Stimulated activated CD8-positive, alpha-beta memory T cell treated with anti-CD3 and anti-CD28 coated beads, Interleukin-7, amount 100 ng/mL, for 48 hours (primary cell): Measurements from ENCODE around the gene ROR1.
"Not testable (repeated sequence)": the region's sequence is repeated elsewhere in the genome, so short reads cannot be mapped to it uniquely, and the experiment has no call there.

Experiments
- DNase-seq, 2 donors: peaks; one replicate each; pipeline ENCODE4 v3.0.0-alpha.2; 2020; ENCODE audit warnings: low read depth in 1 of 2; ENCODE audit errors: extremely low read depth in 1 of 2

Gene ROR1

DNA sequence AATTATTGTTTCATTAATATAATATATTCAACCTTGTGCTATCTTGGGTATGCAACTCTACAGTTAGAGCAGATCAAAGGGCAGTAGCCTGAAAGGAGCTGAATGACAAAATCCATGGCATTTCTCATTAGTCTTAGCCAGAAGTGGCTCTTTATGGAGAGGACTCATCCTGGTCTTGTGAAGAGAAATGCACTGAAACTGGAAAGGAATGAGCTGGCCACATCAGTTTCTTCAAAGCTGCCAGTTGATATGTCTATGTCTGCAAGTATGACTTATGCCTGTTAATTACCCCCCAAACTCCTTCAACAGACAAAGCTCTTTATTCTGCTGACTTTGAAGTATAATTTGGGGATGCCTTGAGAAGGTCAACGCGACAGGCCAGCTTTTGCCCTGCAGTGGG lies 310.6 kb downstream of the ROR1 start:
- no peak for DNase-seq

DNA sequence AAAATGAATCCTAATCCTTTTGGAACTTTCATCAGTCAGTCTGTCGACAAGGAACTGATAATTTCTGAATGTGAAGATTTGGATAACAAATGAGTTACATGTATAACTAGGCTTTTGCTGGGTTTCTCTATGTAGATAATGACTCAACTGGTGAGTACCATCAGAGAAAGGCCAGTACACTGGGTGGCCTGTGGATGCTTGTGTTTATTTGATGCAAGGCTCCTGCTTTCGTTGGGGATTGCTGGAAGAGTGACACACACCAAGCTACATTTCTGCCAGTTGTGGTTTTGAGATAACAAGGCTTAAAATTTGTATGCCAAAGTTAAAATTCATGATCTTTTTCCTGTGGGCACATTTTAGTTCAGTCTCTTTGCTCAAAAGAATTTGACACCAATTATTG lies 314.0 kb downstream of the ROR1 start:
- DNase-seq = no peak

- DNase-seq = no peak
Observed at GRCh38 chr1:64090436-64090835, 316.6 kb downstream of the ROR1 start.

DNA sequence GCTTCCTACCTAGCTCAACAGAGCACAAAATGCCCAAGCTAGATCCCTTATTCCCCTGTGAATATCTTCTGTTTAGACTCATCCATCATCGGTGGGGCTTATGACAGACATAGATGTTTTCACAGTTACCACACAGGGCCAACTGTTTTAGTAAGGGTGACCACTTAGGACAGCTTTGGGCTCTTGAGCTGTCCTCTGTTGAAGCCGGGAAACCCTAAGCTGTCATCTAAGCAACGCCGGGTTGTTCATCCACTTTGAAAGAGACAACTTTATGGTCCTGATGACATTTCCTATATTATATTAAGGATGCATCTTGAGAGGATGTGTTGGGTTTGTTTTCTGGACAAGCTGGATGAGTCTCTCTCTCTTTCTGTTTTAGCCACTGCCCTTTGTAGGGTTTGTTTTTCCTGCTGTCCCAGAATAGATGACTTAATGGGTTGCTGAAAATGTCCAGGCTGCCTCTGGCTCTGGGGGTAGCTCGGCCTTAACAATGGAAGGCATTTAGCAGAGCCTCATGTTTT lies 319.1 kb downstream of the ROR1 start:
- DNase-seq = no peak

- no peak for DNase-seq
Observed at GRCh38 chr1:64093941-64094340, 320.1 kb downstream of the ROR1 start.

DNA sequence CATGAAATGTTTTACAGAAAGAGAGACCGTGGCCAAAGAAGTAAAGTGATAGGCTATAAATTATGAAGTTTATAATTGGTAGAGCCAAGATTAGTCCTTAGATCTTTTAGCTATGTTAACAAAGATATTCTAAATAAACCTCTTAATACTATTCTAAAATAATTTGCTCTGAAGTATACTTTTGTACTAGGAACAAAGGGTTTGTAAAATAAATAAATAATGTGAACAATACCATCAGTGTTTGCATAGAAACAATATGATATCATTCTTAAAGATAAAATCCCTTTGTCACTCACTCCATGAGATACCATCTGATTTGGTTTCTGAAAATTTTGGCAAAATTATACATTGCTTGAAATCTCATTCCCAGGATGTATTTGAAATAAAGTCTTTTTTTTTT lies 322.0 kb downstream of the ROR1 start:
- no peak for DNase-seq

- no peak for DNase-seq
Observed at GRCh38 chr1:64097859-64098258, 324.0 kb downstream of the ROR1 start.

DNA sequence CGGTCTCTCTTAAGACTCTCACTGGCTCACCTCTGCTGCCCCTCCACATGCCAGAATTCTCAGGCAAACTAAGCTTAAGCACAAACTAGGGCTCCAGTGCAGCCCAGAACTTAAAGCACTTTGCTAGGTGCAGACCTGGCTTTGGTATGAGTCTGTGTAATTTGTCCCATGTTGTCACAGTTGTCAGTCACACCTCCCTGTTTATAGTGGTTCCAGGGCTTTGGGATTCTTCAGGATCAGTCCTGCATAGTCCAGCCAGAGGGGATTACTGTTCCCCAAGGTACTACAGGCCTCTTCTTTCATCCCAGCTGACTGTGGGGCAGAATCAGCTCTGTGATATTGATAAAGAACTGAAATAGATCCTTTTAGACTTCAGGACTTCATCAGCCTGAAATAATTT lies 324.6 kb downstream of the ROR1 start:
- no peak for DNase-seq

GRCh38 chr1:64098846-64099582 lies 325.2 kb downstream of the ROR1 start:
- no peak for DNase-seq

DNA sequence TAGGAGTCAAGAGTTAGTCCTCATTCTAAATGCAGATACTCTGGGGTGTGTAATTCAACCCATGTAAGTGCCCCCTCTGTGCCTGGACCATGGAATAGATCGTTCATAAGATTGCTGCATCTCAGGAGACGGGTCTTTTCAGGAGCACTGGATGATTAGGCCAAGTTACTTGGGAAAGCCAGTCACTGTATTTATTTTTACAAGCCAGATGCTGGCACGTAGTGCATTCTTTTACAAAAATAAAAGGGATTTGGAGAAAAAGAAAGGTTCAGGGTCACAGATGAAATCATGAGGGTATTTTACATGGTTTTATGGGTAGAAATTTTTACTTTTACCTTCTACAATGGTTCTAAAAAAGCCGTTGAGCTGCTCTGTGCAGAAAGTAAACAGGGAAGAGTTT lies 327.0 kb downstream of the ROR1 start:
- no peak for DNase-seq

GRCh38 chr1:64104585-64104984 lies 330.8 kb downstream of the ROR1 start:
- DNase-seq = not testable (repeated sequence)

DNA sequence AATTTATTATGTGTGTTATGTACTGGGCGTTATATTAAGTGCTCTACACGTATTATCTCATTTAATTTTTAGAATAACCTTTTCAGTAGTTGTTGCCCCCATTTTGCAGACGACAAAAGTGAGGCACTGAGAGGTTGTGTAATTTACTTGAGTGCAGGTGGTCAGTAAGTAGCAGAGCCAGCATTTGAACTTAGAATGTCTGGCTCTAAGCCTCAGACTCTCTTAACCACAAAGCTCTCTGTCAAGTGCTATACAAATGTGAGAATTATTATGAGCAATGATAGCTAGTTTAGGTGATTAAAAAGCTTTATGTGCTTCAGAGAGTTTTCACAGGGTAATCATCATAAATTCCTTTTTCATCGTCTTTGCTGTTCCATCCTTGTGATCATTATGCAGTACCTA lies 333.3 kb downstream of the ROR1 start:
- DNase-seq = no peak

GRCh38 chr1:64107632-64108031 lies 333.8 kb downstream of the ROR1 start:
- DNase-seq = no peak

DNA sequence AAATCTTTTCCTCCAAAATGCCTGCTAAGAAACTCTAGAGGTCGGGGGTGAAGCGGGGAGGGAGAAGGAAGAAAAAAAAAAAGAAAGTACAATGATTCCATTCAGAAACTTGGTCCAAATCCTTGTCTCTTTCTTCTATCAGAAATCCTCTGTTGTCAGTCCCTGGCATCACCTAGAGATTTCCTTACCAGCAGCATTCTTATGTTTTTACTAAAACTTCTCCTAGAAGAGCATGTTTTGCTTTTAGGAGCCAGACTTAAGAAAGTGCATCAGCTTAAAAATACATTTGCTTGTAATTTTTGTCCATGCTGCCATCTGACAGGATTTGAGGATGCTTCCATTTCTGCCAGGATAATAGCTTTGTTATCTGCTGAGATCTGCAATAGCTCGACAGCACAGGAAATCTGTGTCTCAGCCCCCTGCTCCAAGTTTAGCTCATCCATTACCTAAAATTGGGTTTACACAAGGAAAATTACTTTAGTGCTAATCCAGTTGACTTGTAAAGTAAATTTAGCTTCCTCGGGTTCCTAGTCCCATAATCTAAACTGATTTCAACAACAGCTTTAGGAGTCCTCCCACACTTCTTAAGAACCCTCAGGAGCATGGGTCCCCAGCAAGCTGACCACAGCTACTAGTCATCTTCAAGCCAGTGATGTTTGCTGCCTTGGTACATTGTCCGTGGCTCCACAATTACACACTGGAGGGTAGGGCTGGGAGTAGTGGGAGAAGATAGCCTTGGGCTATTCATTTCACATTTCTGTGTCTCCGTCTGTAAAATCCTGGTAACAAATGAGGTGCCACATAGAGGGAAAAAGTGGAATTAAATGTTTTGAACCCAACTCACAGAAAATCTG lies 337.3 kb downstream of the ROR1 start:
- DNase-seq = no peak

- DNase-seq = no peak
Observed at GRCh38 chr1:64111787-64112186, 338.0 kb downstream of the ROR1 start.

- no peak for DNase-seq
Observed at GRCh38 chr1:64112281-64112680, 338.5 kb downstream of the ROR1 start.

DNA sequence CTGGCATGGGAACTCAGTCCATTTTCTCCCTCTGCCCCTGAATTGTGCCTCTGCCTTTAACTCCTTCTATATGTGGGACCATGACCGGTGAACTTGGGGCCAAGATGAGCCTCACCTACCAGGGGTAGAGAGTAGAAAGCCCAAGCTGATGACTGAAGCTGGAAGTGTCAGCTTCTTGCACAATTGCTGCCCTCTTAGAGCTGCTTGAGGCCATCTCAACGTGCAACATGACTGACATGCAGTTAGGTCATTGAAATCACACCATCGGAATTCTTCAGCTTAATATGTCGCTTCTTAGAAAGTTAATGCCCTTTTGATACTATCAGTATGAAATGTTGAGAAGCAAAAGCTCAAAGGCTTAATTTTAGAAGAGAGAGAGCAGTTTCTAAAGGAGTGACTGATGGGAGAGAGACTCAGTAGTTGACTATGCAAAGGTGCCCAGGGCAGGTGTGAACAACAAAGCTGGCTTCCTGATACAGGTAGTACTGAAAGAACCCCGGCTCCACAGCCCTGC lies 340.3 kb downstream of the ROR1 start:
- no peak for DNase-seq

DNA sequence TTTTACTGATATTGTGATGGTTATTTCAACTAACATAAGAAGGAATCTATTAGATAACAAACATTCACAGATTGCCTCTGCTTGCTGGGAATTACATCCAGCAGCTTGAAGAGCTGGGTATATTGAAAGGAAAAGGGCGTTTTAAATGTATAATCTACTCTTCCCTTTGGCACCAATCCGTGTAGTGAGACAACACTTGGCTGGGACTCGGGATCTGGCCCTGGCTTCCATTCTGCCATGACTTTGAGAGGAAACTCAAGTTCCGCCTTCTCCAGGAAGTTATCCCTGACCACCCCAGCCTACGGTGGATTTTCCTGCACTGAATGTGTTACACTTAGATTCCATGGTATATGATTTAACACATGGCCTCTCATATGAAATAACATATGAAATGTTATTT lies 342.7 kb downstream of the ROR1 start:
- no peak for DNase-seq

- no peak for DNase-seq
Observed at GRCh38 chr1:64117492-64117891, 343.7 kb downstream of the ROR1 start.

- DNase-seq = no peak
Observed at GRCh38 chr1:64121766-64122385, 348.1 kb downstream of the ROR1 start.

DNA sequence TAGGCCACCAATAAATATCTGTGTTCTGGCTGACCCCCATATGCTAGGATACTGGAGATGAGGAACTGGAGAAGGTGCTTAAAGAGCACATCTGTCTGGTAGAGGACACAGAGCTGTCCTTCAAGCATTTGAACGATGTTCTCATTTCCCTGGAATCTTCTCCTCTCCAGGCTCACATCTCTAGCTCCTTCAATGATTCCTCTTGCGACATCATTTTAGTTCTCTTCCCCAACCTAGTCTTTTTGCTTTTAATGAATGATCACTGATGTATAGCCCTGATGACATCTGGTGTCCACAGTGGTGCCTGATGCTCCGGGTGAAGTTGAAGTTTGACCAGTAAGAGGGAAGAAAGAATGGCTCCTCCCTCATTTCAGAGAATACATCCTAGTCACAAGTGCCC lies 348.8 kb downstream of the ROR1 start:
- no peak for DNase-seq
